Upper lobe of right lung (tissue), 1 donor: Measurements from ENCODE around the gene MGAT5B. TPM values are rescaled to one million over a fixed set of nuclear protein-coding genes. Genes with fewer than 3 reads are reported as not detected.
"Not testable (repeated sequence)": the region's sequence is repeated elsewhere in the genome, so short reads cannot be mapped to it uniquely, and the experiment has no call there.

Experiments
- ATAC-seq: fragments of 200-7000 bp; cut with Tn5 transposase; one replicate; pipeline ENCODE4 v1.9.1; 2020; ENCODE audit warnings: mild to moderate bottlenecking, moderate library complexity
- DNase-seq: peaks from one replicate; pipeline ENCODE4 v3.0.0-alpha.2; 2020
- H3K27ac ChIP-seq: fragments of 200-600 bp; one replicate; pipeline ENCODE4 v1.8.0; 2022
- H3K27me3 ChIP-seq: fragments of 200-600 bp; one replicate; pipeline ENCODE4 v1.8.0; 2022; ENCODE audit warnings: mild to moderate bottlenecking
- H3K36me3 ChIP-seq: fragments of 200-600 bp; one replicate; pipeline ENCODE4 v1.8.0; 2022
- H3K4me1 ChIP-seq: fragments of 200-600 bp; one replicate; pipeline ENCODE4 v1.8.0; 2022
- H3K4me3 ChIP-seq: fragments of 200-600 bp; one replicate; pipeline ENCODE4 v1.8.0; 2022; ENCODE audit warnings: mild to moderate bottlenecking
- H3K9me3 ChIP-seq: fragments of 200-600 bp; one replicate; pipeline ENCODE4 v1.8.0; 2022
- intact Hi-C: fragments of 100-400 bp; cut with DNase I; formaldehyde crosslinking; loops from one replicate; pipeline ENCODE4 v1.11.0; 2022
- total RNA-seq: library from RNA; stranded (reverse); fragmentation: NEBNext Ultra II Directional; extraction: Animal tissue kit (Norgen Biotek cat#: 25700); gene quantifications from one replicate; pipeline ENCODE4 v1.2.1, GENCODE V29; 2021
- TF ChIP-seq, protein P1 (sequence below): fragments of 200-600 bp; IDR thresholded peaks from one replicate; pipeline ENCODE4 v1.8.0; 2022; ENCODE audit warnings: antibody characterized with exemption
- donor health status: DM: no; HTN: yes; CAD: no; lungs with severe emphysema.

MGAT5B gene
- total RNA-seq, 1 donor from 2014 or later = 2.0 TPM

DNA sequence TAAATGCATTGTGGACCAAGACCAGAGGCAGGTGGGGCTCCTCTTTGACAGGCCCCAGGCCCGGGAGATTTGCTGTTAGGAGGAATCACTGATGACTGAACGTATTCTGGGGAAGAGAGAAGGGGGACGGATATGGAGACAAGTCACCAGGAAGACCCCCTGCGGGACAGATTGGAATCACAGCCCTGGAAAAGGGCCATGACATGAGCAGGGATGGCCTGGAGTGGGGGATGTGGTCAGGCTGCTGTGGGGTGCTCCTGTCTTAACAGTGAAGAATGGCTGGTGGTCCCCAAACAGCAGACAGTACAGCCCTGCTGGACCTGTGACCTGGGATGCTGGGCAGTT is 23.7 kb upstream of the MGAT5B start:
- Histone ChIP-seq H3K4me1 (peaks cover 5% of the 10 kb centered on the region), H3K9me3 (no peaks in the 10 kb centered on the region), H3K27me3 (peaks cover 24% of the 10 kb centered on the region), H3K36me3 (no peaks in the 10 kb centered on the region), H3K27ac (no peak overlapping the region), H3K4me3 (no peak overlapping the region)
- intact Hi-C loops = no loop called here
- ATAC-seq = no peak
- TF ChIP-seq, protein P1, sequence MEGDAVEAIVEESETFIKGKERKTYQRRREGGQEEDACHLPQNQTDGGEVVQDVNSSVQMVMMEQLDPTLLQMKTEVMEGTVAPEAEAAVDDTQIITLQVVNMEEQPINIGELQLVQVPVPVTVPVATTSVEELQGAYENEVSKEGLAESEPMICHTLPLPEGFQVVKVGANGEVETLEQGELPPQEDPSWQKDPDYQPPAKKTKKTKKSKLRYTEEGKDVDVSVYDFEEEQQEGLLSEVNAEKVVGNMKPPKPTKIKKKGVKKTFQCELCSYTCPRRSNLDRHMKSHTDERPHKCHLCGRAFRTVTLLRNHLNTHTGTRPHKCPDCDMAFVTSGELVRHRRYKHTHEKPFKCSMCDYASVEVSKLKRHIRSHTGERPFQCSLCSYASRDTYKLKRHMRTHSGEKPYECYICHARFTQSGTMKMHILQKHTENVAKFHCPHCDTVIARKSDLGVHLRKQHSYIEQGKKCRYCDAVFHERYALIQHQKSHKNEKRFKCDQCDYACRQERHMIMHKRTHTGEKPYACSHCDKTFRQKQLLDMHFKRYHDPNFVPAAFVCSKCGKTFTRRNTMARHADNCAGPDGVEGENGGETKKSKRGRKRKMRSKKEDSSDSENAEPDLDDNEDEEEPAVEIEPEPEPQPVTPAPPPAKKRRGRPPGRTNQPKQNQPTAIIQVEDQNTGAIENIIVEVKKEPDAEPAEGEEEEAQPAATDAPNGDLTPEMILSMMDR = no peak
- no peak for DNase-seq

DNA sequence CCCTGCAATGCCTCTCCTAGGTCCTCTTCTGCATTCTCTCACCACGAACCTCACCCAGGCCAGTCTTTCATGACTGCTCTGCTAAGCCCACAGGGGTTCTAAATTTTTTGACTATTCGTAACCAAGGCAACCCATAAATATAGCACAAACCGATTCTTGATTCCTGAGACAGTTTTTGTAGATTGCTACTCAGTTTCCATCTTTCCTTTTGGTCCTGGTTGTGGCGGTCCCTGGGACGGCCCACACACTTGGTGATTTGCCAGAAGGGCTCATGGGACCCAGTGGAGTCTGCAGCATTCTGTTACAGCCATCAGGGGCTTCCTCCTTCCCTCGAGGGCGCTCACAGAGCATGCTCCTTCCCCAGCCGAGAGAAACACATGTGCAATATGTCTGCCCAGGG is 23.4 kb upstream of the MGAT5B start:
- Histone ChIP-seq H3K36me3 (no peaks in the 10 kb centered on the region), H3K4me3 (no peak overlapping the region), H3K27ac (no peak overlapping the region), H3K27me3 (peaks cover 24% of the 10 kb centered on the region), H3K9me3 (no peaks in the 10 kb centered on the region), H3K4me1 (peaks cover 3% of the 10 kb centered on the region)
- intact Hi-C loops = no loop called here
- ATAC-seq = no peak
- DNase-seq = no peak
- TF ChIP-seq, protein P1 = no peak

DNA sequence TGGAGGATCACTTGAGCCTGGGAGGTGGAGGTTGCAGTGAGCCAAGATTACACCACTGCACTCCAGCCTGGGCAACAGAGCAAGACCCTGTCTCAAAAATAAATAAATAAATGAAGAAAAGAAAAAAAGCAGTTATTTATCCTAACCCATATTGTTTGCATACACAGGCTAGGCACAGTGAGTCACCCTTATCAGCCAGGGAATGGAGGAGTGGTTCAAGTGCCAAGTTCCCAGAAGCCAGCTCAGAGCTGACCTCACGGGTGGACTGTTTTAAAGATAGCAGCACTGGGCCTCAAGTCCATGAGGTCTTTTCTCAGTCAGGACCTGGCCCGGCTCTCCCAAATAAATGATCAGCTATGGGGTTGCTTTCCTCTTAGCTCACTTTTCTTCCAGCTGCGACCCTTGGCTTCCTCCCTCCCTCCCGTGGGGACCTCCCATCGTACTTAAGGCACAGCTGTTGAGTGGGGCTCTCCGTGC is 22.6 kb upstream of the MGAT5B start:
- Histone ChIP-seq H3K36me3 (no peaks in the 10 kb centered on the region), H3K27ac (peak overlapping the region; percentile 30), H3K9me3 (no peaks in the 10 kb centered on the region), H3K27me3 (peaks cover 24% of the 10 kb centered on the region), H3K4me1 (no peaks in the 10 kb centered on the region), H3K4me3 (no peak overlapping the region)
- ATAC-seq (no peak), DNase-seq (no peak)
- intact Hi-C loops = no loop called here
- TF ChIP-seq, protein P1 = no peak

DNA sequence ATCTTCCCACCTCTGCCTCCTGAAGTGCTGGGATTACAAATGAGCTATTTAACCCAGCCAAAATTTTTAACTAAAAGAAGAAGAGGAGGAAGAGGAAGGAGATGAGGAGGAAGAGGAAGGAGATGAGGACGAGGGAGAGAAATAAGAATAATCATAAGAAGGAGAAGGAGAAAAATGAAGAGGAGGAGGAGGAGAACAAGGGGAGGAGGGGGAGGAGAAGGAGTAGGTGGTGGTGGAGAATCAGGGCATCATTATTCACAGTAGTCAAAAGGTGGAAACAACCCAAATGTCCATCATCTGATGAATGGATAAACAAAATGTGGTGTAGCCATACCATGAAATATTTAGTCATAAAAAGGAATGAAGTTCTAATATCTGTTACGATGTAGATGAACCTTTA is 21.2 kb upstream of the MGAT5B start:
- no peak overlapping the region for H3K4me3 ChIP-seq
- no peaks in the 10 kb centered on the region for H3K9me3 ChIP-seq
- TF ChIP-seq, protein P1 = no peak
- peaks cover 17% of the 10 kb centered on the region for H3K27me3 ChIP-seq
- intact Hi-C loops = no loop called here
- no peaks in the 10 kb centered on the region for H3K36me3 ChIP-seq
- ATAC-seq = no peak
- DNase-seq = no peak
- no peak overlapping the region for H3K27ac ChIP-seq
- no peaks in the 10 kb centered on the region for H3K4me1 ChIP-seq

DNA sequence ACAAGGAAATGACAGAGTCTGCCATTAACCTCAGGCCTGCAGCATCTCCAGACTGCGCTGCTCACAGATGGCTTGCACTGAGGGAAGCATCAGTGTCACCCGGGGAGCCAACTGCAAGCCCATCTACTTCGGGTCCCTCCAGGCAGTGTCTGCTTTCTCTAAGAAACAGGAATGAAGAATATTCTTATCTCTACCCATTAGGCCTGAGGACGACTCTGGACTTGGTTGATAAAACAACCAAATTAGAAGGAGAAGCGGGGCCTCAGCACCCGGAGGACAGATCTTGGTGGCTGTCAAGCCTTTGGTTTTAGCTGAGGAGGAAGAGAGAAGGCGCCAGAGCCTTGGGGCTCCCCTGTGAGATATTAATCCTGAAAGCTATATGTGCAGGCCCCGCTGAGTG is 19.5 kb upstream of the MGAT5B start:
- Histone ChIP-seq H3K27me3 (peaks cover 14% of the 10 kb centered on the region), H3K4me1 (no peaks in the 10 kb centered on the region), H3K27ac (no peak overlapping the region), H3K9me3 (no peaks in the 10 kb centered on the region), H3K4me3 (no peak overlapping the region), H3K36me3 (no peaks in the 10 kb centered on the region)
- TF ChIP-seq, protein P1 = no peak
- intact Hi-C loops = no loop called here
- DNase-seq (no peak), ATAC-seq (no peak)

DNA sequence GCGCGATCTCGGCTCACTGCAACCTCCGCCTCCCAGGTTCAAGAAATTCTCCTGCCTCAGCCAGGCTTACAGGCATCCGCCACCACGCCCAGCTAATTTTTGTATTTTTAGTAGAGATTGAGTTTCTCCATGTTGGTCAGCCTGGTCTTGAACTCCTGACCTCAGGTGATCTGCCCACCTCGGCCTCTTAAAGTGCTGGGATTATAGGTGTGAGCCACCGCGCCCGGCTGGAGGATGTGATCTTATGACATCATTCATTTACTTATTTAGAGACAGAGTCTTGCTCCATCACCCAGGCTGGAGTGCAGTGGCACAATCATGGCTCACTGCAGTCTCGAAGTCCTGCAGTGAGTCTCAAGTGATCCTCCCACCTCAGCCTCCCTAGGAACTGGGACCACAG is 19.0 kb upstream of the MGAT5B start:
- H3K9me3 ChIP-seq, intact Hi-C loops, H3K27ac ChIP-seq, ATAC-seq, H3K4me3 ChIP-seq, H3K4me1 ChIP-seq, DNase-seq, H3K36me3 ChIP-seq: not testable (repeated sequence)
- peaks cover 17% of the 10 kb centered on the region for H3K27me3 ChIP-seq
